HG03135 (cell line): Measurements from ENCODE around the gene EFEMP1.

Source experiments
- ATAC-seq: cut with Tn5 transposase; IDR thresholded peaks from one replicate; pipeline ENCODE4 v1.9.1; 2021; ENCODE audit warnings: mild to moderate bottlenecking, moderate library complexity; ENCODE audit not compliant: unreplicated experiment

Gene EFEMP1, protein sequence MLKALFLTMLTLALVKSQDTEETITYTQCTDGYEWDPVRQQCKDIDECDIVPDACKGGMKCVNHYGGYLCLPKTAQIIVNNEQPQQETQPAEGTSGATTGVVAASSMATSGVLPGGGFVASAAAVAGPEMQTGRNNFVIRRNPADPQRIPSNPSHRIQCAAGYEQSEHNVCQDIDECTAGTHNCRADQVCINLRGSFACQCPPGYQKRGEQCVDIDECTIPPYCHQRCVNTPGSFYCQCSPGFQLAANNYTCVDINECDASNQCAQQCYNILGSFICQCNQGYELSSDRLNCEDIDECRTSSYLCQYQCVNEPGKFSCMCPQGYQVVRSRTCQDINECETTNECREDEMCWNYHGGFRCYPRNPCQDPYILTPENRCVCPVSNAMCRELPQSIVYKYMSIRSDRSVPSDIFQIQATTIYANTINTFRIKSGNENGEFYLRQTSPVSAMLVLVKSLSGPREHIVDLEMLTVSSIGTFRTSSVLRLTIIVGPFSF

GRCh38 chr2:55923091-55923981 lies at the start of gene EFEMP1:
Gene EFEMP1 (minus strand): TSS chr2:55923782. CDS start chr2:55922440, 1,342 bp downstream.
- peak; percentile 64 for ATAC-seq

DNA sequence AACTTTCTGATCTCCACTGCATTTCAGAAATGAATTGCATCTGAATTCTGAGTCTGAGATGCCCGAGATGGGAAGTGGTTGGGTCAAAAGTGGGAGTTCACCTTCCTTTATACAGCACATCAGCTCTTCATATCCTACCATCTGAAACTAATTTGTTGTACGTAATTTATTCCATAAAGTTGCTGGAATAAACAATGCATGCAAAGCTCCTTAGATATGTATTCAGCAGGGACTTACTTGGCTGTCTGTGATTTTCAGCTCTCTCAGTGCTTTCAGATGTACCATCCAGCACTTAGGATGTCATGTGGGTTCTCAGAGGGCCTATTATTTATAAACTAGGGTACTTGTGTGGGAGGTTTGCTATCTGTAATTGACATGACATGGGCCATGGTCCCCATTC lies 46.9 kb upstream of the EFEMP1 start:
- no peak for ATAC-seq

DNA sequence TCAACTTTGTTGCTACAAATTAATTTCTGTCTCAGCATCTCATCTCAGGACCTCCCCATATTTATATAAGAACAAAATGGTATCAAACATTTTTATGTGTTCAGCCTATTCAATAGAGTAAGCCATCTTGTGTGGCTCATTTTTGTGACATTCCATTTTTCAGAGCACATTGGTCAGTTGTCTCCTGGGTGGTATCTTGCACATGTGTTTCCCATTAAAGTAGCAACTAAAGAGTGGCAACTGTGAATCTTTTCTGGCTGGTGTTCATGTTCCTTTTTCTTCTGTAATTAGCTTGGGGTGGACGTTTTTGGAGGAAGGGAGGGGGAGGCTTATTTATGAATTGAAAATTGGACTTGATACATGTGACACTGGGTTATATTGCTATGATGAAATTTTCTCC lies 45.4 kb upstream of the EFEMP1 start:
- no peak for ATAC-seq

- ATAC-seq, result no peak
Observed at GRCh38 chr2:55966401-55967118, 43.0 kb upstream of the EFEMP1 start.

DNA sequence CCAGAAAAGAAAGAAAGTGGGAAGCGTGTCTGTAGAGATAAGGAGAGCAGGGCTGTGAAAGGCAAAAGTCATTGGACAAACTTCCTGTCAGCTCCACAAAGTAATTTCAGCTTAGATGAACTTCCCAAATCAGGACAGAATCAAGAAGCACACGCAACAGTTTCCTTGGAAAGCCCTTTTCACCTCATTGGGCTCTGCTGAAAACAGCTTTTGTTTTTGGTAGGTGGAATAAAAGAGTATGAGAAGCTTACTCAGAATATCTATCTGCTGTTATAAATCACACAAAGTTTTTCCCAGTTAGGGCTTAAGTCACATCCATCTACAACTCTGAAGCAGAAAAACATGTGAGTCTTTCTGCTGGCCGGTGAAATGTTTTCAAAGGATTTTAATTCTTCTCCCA lies 42.4 kb upstream of the EFEMP1 start:
- no peak for ATAC-seq

- no peak for ATAC-seq
Observed at GRCh38 chr2:55965276-55965675, 41.7 kb upstream of the EFEMP1 start.

GRCh38 chr2:55962915-55963314 lies 39.3 kb upstream of the EFEMP1 start:
- no peak for ATAC-seq

DNA sequence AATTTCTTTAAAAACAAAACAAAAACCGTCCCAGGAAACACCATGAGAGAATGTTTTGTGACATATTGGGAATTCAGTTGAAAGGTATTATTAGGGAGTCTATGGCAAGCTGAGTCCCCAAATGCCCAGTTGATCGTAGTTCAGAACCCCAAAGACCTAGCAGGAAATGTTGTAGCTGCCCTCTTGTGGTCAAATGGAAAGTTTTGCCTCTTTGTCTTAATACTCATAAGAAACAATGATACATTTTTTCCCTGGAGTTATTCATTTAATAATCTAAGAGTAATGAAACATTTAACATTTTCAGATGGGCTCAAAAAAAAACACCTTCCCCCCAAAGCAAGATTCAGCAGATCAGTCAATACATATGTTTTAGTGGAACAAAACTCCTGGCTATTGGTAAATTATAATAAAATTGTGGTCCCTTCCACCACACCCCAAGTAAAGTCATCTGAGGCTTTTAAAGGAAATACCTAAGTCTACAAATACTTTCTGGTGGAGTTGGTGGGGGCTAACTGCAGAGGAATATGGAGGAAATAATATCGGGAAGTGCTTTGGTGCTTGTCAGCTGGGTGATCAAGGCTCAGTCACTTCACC lies 37.8 kb upstream of the EFEMP1 start:
- ATAC-seq, result no peak

DNA sequence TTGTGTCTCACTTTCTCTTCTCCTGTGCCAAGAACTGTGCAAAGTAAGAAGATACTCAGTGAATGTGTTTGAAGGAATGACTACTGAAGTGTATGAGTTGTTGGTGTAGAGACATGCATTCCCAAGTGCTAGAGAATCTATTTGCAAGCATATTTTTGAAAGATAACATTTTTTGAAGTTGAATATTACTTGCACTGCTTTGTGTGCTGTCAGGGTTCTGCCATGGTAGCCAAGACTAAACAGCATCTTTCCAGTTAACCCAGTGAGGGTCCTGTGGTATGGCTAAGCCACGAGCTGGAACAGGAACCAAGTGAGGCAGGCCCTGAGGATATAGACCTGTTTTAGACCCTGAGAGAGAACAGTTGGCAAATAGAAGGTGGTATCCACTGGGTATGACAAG lies 35.2 kb upstream of the EFEMP1 start:
- no peak for ATAC-seq

- no peak for ATAC-seq
Observed at GRCh38 chr2:55957142-55957541, 33.6 kb upstream of the EFEMP1 start.

DNA sequence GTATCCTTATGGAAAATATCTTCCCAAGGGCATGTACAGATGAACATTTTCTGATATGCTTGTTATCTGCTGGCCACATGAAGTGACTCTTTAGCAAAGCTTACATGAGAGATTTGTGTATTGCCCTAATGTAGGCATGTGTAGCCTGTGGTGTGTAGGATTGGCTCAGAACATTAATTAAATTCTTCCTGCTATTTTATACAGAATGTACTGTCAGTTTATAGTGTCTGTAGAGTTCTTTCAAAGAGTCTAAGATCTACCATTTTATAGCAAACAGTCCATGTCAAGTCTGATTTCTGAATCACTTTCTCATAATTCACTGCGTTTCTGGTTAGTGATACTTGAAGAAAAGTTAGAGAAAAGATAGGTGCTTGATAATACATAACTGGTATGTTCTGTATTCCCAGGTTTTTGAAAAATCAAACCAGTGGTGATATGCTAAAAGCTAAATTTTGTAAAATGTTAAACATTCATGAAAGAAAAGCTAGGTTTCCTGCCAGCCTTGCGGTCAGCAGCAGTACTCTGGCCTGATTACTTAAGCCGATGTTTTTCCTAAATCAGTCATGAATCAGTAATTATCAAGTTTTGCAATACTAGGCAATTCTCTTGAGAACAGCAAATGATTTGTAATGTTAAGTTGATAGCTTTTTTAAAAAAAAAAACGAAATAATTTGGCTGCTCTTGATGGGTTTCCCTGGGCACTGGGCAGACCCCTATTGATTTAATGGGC lies 30.9 kb upstream of the EFEMP1 start:
- ATAC-seq, result no peak

- no peak for ATAC-seq
Observed at GRCh38 chr2:55952415-55952814, 28.8 kb upstream of the EFEMP1 start.

DNA sequence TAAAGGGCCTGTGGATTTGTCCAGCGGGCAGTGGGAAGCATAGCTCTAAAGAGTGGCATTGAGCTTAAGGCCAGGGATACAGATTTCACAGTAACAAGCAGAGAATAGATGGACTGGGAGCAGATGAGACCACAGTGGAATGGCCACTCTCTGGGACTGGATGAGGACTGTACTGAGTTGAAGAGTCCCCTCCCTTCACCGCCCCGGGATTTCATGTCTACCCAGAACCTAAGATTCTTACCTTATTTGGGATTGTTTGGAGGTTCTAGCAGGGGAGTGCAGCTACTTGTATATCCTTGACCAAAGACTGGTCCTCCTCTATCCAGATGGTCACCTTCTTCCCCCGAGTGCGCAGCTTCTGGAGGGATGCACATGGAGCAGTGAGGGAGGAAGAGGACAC lies 28.0 kb upstream of the EFEMP1 start:
- ATAC-seq, result no peak

DNA sequence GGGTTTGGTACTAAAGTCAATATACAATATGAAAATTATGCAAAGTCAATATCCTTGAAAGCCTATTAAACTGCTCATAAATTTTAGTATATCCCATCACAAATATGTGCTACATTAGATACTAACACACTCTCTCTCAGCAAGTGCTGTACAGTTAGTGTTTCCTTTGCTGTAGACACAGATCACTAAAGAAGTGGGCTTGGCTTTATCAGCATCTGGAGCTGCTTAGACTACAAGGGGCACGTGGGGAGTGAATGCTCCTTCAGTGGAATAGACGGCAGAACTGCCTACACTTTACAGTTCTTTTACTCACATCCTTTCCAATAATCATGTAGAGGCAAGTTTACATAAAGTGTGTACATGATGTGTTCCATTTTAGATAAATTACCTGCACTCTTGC lies 26.0 kb upstream of the EFEMP1 start:
- ATAC-seq, result no peak

DNA sequence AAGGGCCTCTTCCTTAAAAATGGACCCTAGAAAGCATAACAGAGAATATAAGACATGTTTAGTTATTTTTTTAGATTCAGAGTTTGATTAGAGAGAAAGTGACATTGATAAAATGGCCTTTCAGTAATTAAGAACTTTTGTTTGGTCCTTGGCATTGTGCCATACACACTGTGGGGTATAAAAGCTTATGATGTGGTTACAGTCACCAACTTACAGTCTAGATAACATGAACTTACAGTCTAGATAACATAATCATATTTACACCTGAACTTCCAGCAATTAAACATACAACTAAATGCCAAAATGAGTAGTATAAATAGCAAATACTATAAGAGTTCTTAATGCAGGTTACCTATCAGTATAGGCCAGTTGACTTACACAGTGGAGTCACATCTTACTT lies 25.6 kb upstream of the EFEMP1 start:
- no peak for ATAC-seq

DNA sequence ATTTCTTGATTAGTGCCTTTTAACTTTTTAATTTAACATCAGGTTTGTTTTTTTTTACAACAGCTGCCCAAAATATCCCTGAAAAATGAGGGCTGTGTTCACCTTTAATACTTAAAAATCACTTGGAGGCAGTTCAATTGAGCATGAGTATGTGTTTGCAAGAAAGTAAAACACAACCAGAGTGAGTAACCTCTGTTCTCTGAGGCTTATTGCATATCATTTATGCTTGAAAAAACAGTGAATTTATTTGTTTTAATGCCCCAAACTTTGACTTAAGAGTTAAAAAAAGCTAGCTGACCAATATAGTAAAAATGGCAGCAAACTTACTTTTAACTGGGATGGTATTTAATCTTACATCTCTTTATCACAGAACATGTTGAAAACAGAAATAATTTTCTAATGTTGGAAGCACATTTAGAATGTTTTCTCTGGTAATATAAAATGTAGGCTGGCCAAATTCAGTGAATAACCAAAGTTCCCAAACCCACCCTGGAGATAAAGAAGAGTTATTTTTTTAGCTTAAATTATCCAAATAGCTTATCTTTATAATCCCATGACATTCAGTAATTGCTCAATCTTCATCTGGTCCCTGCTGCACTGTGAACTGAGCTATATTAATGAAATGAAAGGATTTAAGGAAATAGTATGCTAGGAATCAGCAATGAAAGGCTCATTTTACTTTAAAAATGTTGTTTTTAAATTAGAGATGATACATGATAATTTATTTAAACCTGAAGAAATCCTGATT lies 24.8 kb upstream of the EFEMP1 start:
- no peak for ATAC-seq

DNA sequence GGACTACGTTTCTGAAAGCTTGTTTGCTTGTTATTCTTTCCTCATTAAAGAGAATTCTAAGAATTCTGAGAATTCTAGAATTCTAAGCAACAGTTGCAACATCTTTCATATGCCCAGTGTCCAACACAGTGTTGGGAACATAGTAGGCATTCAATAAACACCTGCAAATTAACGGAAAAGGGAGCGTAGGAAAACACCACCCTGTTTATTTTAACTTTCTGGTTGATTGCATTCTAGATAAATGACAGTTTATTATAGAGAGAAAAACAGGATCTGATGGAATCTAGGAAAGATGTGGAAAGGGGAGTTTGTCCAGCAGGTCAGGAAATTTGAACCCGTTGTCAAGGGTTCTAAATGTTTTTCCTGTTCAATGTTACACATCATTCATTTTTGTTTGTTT lies 24.2 kb upstream of the EFEMP1 start:
- ATAC-seq, result no peak

GRCh38 chr2:55946793-55947192 lies 23.2 kb upstream of the EFEMP1 start:
- no peak for ATAC-seq

- ATAC-seq, result no peak
Observed at GRCh38 chr2:55943466-55943865, 19.9 kb upstream of the EFEMP1 start.
